AG09309 (cell line): ENCODE data around the gene KRT3.

Experiments
- DNase-seq: peaks from one replicate; pipeline ENCODE4 v3.0.0-alpha.2; 2010; ENCODE audit warnings: low read depth
- H3K4me3 ChIP-seq: 2 replicates; pipeline ENCODE4 v1.5.1; 2011; ENCODE audit warnings: mild to moderate bottlenecking, low read depth, low read length, moderate library complexity; ENCODE audit not compliant: control insufficient read depth
- CTCF ChIP-seq: IDR thresholded peaks from 2 replicates; pipeline ENCODE4 v1.5.1; 2011; ENCODE audit warnings: mild to moderate bottlenecking, low read depth, low read length, inconsistent platforms; ENCODE audit not compliant: insufficient read depth, control insufficient read depth; ENCODE audit errors: missing control alignments

KRT3 gene

GRCh38 chr12:52788192-52788875 lies 7.6 kb downstream of the KRT3 start:
- no peak overlapping the region for H3K4me3 ChIP-seq
- no peak for DNase-seq
- TF ChIP-seq CTCF, result no peak

- TF ChIP-seq CTCF, result no peak
- DNase-seq, result no peak
- no peak overlapping the region for H3K4me3 ChIP-seq
Observed at GRCh38 chr12:52787324-52788191, 8.4 kb downstream of the KRT3 start.

- no peak for DNase-seq
- H3K4me3 ChIP-seq, result no peak overlapping the region
- no peak for TF ChIP-seq CTCF
Observed at GRCh38 chr12:52784909-52785308, 11.0 kb downstream of the KRT3 start.

GRCh38 chr12:52783563-52784316 lies 12.2 kb downstream of the KRT3 start:
- H3K4me3 ChIP-seq, result no peak overlapping the region
- no peak for TF ChIP-seq CTCF
- no peak for DNase-seq

- no peak for DNase-seq
- TF ChIP-seq CTCF, result no peak
- no peak overlapping the region for H3K4me3 ChIP-seq
Observed at GRCh38 chr12:52782502-52782901, 13.4 kb downstream of the KRT3 start.

- no peak overlapping the region for H3K4me3 ChIP-seq
- no peak for TF ChIP-seq CTCF
- DNase-seq, result no peak
Observed at GRCh38 chr12:52781399-52782082, 14.4 kb downstream of the KRT3 start.
